ENCODE results near the gene ANKRD60.

Gene ANKRD60

GRCh38 chr20:58218665-58219341, 9.7 kb downstream of the ANKRD60 start:
- no peak for DNase-seq

GRCh38 chr20:58216334-58216733, 12.1 kb downstream of the ANKRD60 start:
- DNase-seq: no peak

- DNase-seq: no peak
These were observed 13.3 kb downstream of the ANKRD60 start for GRCh38 chr20:58215116-58215515.

GRCh38 chr20:58214310-58214709, 14.1 kb downstream of the ANKRD60 start:
- no peak for DNase-seq

GRCh38 chr20:58213716-58214115, 14.7 kb downstream of the ANKRD60 start:
- DNase-seq: no peak

- peak; percentile 38 for DNase-seq
These were observed 15.3 kb downstream of the ANKRD60 start for GRCh38 chr20:58213121-58213520.

GRCh38 chr20:58212636-58213035, 15.8 kb downstream of the ANKRD60 start:
- peak; percentile 27 for DNase-seq

- no peak for DNase-seq
These were observed 18.1 kb downstream of the ANKRD60 start for GRCh38 chr20:58210398-58210747.

- DNase-seq: peak; percentile 65
These were observed 18.6 kb downstream of the ANKRD60 start for GRCh38 chr20:58209652-58210397.

- DNase-seq: no peak
These were observed 19.5 kb downstream of the ANKRD60 start for GRCh38 chr20:58208944-58209343.

- DNase-seq: no peak
These were observed 22.6 kb downstream of the ANKRD60 start for GRCh38 chr20:58205850-58206249.

- no peak for DNase-seq
These were observed 26.4 kb downstream of the ANKRD60 start for GRCh38 chr20:58202044-58202443.

- no peak for DNase-seq
These were observed 26.8 kb downstream of the ANKRD60 start for GRCh38 chr20:58201616-58202015.

GRCh38 chr20:58199469-58199868, 29.0 kb downstream of the ANKRD60 start:
- no peak for DNase-seq

- no peak for DNase-seq
These were observed 29.5 kb downstream of the ANKRD60 start for GRCh38 chr20:58198901-58199355.

GRCh38 chr20:58198384-58198783, 30.1 kb downstream of the ANKRD60 start:
- no peak for DNase-seq

GRCh38 chr20:58197185-58197469, 31.3 kb downstream of the ANKRD60 start:
- DNase-seq: no peak

GRCh38 chr20:58196402-58197184, 31.9 kb downstream of the ANKRD60 start:
- DNase-seq: no peak

GRCh38 chr20:58195047-58195446, 33.4 kb downstream of the ANKRD60 start:
- DNase-seq: no peak

GRCh38 chr20:58194175-58194791, 34.2 kb downstream of the ANKRD60 start:
- DNase-seq: no peak

GRCh38 chr20:58192567-58192966, 35.9 kb downstream of the ANKRD60 start:
- no peak for DNase-seq

GRCh38 chr20:58192065-58192464, 36.4 kb downstream of the ANKRD60 start:
- no peak for DNase-seq

- DNase-seq: no peak
These were observed 39.9 kb downstream of the ANKRD60 start for GRCh38 chr20:58188527-58188926.

- no peak for DNase-seq
These were observed 43.5 kb downstream of the ANKRD60 start for GRCh38 chr20:58184984-58185383.
